Measurements from ENCODE around the gene RTN4IP1.
"Not testable (repeated sequence)": the region's sequence is repeated elsewhere in the genome, so short reads cannot be mapped to it uniquely, and the experiment has no call there.

RTN4IP1 gene

DNA sequence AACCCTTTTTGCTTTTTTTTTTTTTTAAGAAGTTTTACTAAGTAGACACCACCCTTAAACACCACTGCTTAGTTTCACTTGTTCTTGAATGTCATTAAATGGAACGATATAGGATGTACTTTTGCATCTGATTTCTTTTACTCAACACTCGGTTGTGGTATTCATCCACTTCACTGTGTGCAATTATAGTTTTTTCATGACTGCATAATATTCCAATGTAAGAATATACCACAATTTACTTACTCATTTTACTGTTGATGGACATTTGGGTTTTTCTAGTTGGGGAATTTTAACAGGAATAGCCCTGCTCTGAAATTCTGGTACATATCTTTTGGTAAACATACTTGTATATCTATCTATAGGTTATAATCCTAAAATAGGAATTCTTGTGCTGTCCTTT lies 29.9 kb downstream of the RTN4IP1 start:
- Histone ChIP-seq H4K20me1 (ENCODE audit: low read depth, low read length) (no peaks in the 10 kb centered on the region), H3K27me3 (ENCODE audit: low read length) (no peaks in the 10 kb centered on the region), H3K9me3 (ENCODE audit: insufficient read depth, low read length) (no peaks in the 10 kb centered on the region), H3K27ac (ENCODE audit: low read depth, low read length) (no peak overlapping the region), H3K4me2 (ENCODE audit: low read depth, low read length, poor library complexity, severe bottlenecking) (no peak overlapping the region), H3K36me3 (ENCODE audit: low read length) (peaks cover 23% of the 10 kb centered on the region), H3K9me2 (replicated peaks; ENCODE audit: insufficient read depth, low read length) (no peaks in the 10 kb centered on the region), H3K79me2 (ENCODE audit: insufficient read depth, low read length) (no peaks in the 10 kb centered on the region), H2AFZ (ENCODE audit: low read depth, low read length, severe bottlenecking) (no peak overlapping the region), H3K9ac (ENCODE audit: low read length) (no peak overlapping the region), H3K4me3 (ENCODE audit: insufficient read depth, low read length, poor library complexity, severe bottlenecking) (no peak overlapping the region), H3F3A (ENCODE audit: insufficient read depth) (no peaks in the 10 kb centered on the region)
- TF ChIP-seq EZH2phosphoT487 (conservative IDR thresholded peaks at IDR 0.05; ENCODE audit: low read length), result no peak
- TF ChIP-seq, protein P1, sequence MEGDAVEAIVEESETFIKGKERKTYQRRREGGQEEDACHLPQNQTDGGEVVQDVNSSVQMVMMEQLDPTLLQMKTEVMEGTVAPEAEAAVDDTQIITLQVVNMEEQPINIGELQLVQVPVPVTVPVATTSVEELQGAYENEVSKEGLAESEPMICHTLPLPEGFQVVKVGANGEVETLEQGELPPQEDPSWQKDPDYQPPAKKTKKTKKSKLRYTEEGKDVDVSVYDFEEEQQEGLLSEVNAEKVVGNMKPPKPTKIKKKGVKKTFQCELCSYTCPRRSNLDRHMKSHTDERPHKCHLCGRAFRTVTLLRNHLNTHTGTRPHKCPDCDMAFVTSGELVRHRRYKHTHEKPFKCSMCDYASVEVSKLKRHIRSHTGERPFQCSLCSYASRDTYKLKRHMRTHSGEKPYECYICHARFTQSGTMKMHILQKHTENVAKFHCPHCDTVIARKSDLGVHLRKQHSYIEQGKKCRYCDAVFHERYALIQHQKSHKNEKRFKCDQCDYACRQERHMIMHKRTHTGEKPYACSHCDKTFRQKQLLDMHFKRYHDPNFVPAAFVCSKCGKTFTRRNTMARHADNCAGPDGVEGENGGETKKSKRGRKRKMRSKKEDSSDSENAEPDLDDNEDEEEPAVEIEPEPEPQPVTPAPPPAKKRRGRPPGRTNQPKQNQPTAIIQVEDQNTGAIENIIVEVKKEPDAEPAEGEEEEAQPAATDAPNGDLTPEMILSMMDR (IDR thresholded peaks at IDR 0.05; ENCODE audit: insufficient read depth, low read length, poor library complexity, severe bottlenecking), result no peak

DNA sequence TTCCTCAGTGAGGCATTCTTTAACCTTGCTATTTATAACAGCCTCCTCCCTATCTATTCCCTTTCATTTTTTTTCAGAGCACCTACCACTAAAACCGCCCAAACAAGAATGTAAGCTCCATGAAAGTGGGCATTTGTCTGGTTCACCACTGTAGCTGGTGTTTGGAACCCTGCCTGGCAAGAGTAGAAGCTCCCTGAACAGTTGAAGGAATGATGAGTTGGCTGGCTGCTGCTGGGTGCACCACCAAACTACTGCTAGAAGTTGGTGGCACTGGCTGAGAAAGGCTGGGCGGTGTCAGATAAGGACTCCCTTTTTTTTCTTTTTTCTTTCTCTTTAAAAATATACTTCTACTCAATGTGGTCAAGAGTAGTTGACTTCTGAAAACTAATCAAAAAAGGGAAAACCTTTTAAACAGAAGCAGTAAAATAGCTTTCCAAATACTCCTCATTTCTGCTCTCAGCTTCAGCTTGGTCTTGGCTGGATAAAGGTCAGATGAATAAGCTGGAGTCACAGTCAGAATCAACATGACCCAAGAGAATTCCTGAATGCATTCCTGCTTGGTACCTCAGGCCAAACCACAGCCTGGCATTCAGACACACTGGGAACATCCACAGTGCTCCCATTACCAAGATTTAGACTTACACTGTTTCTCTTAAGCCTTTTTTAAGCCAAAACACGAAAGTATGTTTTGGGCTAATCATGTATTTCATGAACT lies 38.0 kb downstream of the RTN4IP1 start:
- H3K4me2 ChIP-seq (ENCODE audit: low read depth, low read length, poor library complexity, severe bottlenecking), result no peak overlapping the region
- H3K36me3 ChIP-seq (ENCODE audit: low read length), result 0 out of 2 replicates have a peak, but pooled peaks cover 6% of the 10 kb centered on the region
- H3F3A ChIP-seq (ENCODE audit: insufficient read depth), result peaks cover 3% of the 10 kb centered on the region; the same call in 1 of the 2 replicates
- no peak overlapping the region for H3K9ac ChIP-seq (ENCODE audit: low read length)
- no peaks in the 10 kb centered on the region for H4K20me1 ChIP-seq (ENCODE audit: low read depth, low read length)
- TF ChIP-seq, protein P1 (IDR thresholded peaks at IDR 0.05; ENCODE audit: insufficient read depth, low read length, poor library complexity, severe bottlenecking), result no peak
- no peak for TF ChIP-seq EZH2phosphoT487 (conservative IDR thresholded peaks at IDR 0.05; ENCODE audit: low read length)
- no peaks in the 10 kb centered on the region for H3K9me3 ChIP-seq (ENCODE audit: insufficient read depth, low read length)
- no peak overlapping the region for H3K27ac ChIP-seq (ENCODE audit: low read depth, low read length)
- H3K79me2 ChIP-seq (ENCODE audit: insufficient read depth, low read length), result no peaks in the 10 kb centered on the region
- H3K27me3 ChIP-seq (ENCODE audit: low read length), result no peaks in the 10 kb centered on the region
- H2AFZ ChIP-seq (ENCODE audit: low read depth, low read length, severe bottlenecking), result no peak overlapping the region
- no peaks in the 10 kb centered on the region for H3K9me2 ChIP-seq (replicated peaks; ENCODE audit: insufficient read depth, low read length)
- no peak overlapping the region for H3K4me3 ChIP-seq (ENCODE audit: insufficient read depth, low read length, poor library complexity, severe bottlenecking)

DNA sequence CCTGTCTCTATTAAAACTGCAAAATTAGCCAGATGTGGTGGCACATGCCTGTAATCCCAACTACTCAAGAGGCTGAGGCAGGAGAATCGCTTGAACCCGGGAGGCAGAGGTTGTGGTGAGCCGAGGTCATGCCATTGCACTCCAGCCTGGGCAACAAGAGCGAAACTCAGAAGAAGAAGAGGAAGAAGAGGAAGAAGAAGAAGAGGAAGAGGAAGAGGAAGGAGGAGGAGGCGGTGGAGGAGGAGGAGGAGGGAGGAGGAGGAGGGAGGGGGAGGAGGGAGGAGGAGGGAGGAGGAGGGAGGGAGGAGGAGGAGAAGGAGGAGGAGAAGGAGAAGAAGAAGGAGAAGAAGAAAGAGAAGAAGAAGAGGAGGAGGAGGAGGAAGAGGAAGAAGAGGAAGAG lies 40.4 kb downstream of the RTN4IP1 start:
- not testable (repeated sequence) for H3K27ac ChIP-seq (ENCODE audit: low read depth, low read length)

DNA sequence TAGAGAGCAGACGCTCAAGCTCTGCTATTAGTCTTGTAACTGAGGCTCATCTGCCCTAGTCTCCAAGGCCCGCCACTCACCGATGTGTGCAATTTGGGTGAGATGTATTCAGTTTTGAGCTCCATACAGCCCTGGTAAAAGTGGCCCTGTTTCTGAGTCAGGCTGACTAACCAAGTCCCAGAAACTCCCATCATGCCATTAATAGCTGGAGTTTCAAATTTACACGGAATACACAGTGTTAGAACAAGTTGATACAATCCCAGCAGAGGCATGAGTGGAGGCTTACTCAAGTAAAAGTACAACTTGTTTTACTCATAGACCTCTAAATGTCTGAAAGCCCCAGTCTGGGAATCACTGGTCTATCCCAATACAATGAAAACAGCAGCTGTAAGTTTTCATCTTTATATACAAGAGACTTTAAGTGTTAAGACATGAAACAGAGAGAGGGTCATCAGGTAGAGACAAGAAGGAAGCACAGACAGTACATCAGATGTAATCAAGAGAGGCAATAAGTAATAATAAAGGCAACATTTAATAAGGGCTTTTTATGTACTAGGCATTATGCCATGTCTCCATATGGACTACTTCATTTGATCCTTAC lies 42.4 kb downstream of the RTN4IP1 start:
- no peaks in the 10 kb centered on the region for H3K9me3 ChIP-seq (ENCODE audit: insufficient read depth, low read length)
- no peak overlapping the region for H3K27ac ChIP-seq (ENCODE audit: low read depth, low read length)
- no peaks in the 10 kb centered on the region for H3K79me2 ChIP-seq (ENCODE audit: insufficient read depth, low read length)
- 0 out of 2 replicates have a peak, but pooled peaks cover 6% of the 10 kb centered on the region for H3K36me3 ChIP-seq (ENCODE audit: low read length)
- no peak overlapping the region for H2AFZ ChIP-seq (ENCODE audit: low read depth, low read length, severe bottlenecking)
- no peaks in the 10 kb centered on the region for H3K9me2 ChIP-seq (replicated peaks; ENCODE audit: insufficient read depth, low read length)
- no peak overlapping the region for H3K4me2 ChIP-seq (ENCODE audit: low read depth, low read length, poor library complexity, severe bottlenecking)
- H3K4me3 ChIP-seq (ENCODE audit: insufficient read depth, low read length, poor library complexity, severe bottlenecking), result no peak overlapping the region
- no peaks in the 10 kb centered on the region for H4K20me1 ChIP-seq (ENCODE audit: low read depth, low read length)
- TF ChIP-seq, protein P1 (IDR thresholded peaks at IDR 0.05; ENCODE audit: insufficient read depth, low read length, poor library complexity, severe bottlenecking), result no peak
- no peak for TF ChIP-seq EZH2phosphoT487 (conservative IDR thresholded peaks at IDR 0.05; ENCODE audit: low read length)
- no peak overlapping the region for H3K9ac ChIP-seq (ENCODE audit: low read length)
- H3F3A ChIP-seq (ENCODE audit: insufficient read depth), result no peaks in the 10 kb centered on the region; the same call in 1 of the 2 replicates
- H3K27me3 ChIP-seq (ENCODE audit: low read length), result no peaks in the 10 kb centered on the region

More for the DNA sequence above, 40.4 kb downstream of the RTN4IP1 start:
- not testable (repeated sequence) for H3K79me2 ChIP-seq (ENCODE audit: insufficient read depth, low read length); H3K27me3 ChIP-seq (ENCODE audit: low read length); H3K36me3 ChIP-seq (ENCODE audit: low read length); H3K9me3 ChIP-seq (ENCODE audit: insufficient read depth, low read length); H3K9ac ChIP-seq (ENCODE audit: low read length); H3K4me2 ChIP-seq (ENCODE audit: low read depth, low read length, poor library complexity, severe bottlenecking); H3F3A ChIP-seq (ENCODE audit: insufficient read depth); H3K9me2 ChIP-seq (replicated peaks; ENCODE audit: insufficient read depth, low read length); H4K20me1 ChIP-seq (ENCODE audit: low read depth, low read length); H2AFZ ChIP-seq (ENCODE audit: low read depth, low read length, severe bottlenecking); H3K4me3 ChIP-seq (ENCODE audit: insufficient read depth, low read length, poor library complexity, severe bottlenecking)

Data from SU-DHL-6 (cell line).